Activated T-cell treated with anti-CD3 and anti-CD28 coated beads, Interleukin-2, amount 50 U/mL, for 72 hours (primary cell): ENCODE results near the gene APP. TPM values are rescaled to one million over a fixed set of nuclear protein-coding genes. Genes with fewer than 3 reads are reported as not detected.
A peak's percentile ranks its signal among the peaks of the same experiment; 100 is the strongest.

Source experiments
- ATAC-seq, 2 donors: fragments of 150-1000 bp; cut with Tn5 transposase; replicated peaks in 1 of 2; 2 replicates each; pipeline ENCODE4 v1.10.0; 2021; ENCODE audit warnings: moderate library complexity in 2 of 2, mild to moderate bottlenecking in 1 of 2
- DNase-seq, 2 donors: peaks; one replicate each; pipeline ENCODE4 v3.0.0; 2021 to 2022; ENCODE audit warnings: mixed read lengths in 1 of 2
- H3K27ac Mint-ChIP-seq: one replicate; pipeline ENCODE4 v1.8.0; 2022; ENCODE audit warnings: mild to moderate bottlenecking, moderate library complexity, mixed read lengths
- H3K27me3 Mint-ChIP-seq: one replicate; pipeline ENCODE4 v1.8.0; 2022; ENCODE audit warnings: low read depth, mixed read lengths
- H3K36me3 Mint-ChIP-seq, 2 donors: one replicate each; pipeline ENCODE4 v1.8.0; 2022; ENCODE audit warnings: mixed read lengths in 2 of 2, mild to moderate bottlenecking in 1 of 2; ENCODE audit not compliant: insufficient read depth in 2 of 2
- H3K4me1 Mint-ChIP-seq: one replicate; pipeline ENCODE4 v1.8.0; 2022; ENCODE audit warnings: low read depth, mixed read lengths
- H3K4me3 Mint-ChIP-seq, 2 donors: one replicate each; pipeline ENCODE4 v1.8.0; 2022; ENCODE audit warnings: mild to moderate bottlenecking in 2 of 2, mixed read lengths in 2 of 2, moderate library complexity in 2 of 2
- H3K9me3 Mint-ChIP-seq, 2 donors: one replicate each; pipeline ENCODE4 v1.8.0; 2022; ENCODE audit warnings: mixed read lengths in 2 of 2
- total RNA-seq, 2 donors: library from RNA; stranded (reverse); gene quantifications; one replicate each; pipeline ENCODE4 v1.2.3, GENCODE V29; 2022

Gene APP
- total RNA-seq, 2 donors from 2014 or later: 37.2 to 45.0 TPM

- DNase-seq: no peak
- Mint-ChIP-seq H3K4me3 (no peak overlapping the region), H3K9me3 (no peaks in the 10 kb centered on the region), H3K27ac (no peak overlapping the region), H3K4me1 (no peaks in the 10 kb centered on the region), H3K27me3 (no peaks in the 10 kb centered on the region), H3K36me3 (no peaks in the 10 kb centered on the region)
- ATAC-seq: no peak
These were observed 307.5 kb downstream of the APP start for GRCh38 chr21:25863031-25863430.

- no peaks in the 10 kb centered on the region for H3K4me1 Mint-ChIP-seq
- H3K9me3 Mint-ChIP-seq: no peaks in the 10 kb centered on the region
- ATAC-seq (peak in 1 of 2 donors; percentile 30), DNase-seq (peak; percentile 26 to 27)
- no peak overlapping the region for H3K4me3 Mint-ChIP-seq
- no peaks in the 10 kb centered on the region for H3K36me3 Mint-ChIP-seq
- no peak overlapping the region for H3K27ac Mint-ChIP-seq
- no peaks in the 10 kb centered on the region for H3K27me3 Mint-ChIP-seq
These were observed 308.0 kb downstream of the APP start for GRCh38 chr21:25862596-25862995.

- Mint-ChIP-seq H3K27me3 (no peaks in the 10 kb centered on the region), H3K4me1 (no peaks in the 10 kb centered on the region), H3K9me3 (no peaks in the 10 kb centered on the region), H3K36me3 (no peaks in the 10 kb centered on the region), H3K27ac (no peak overlapping the region), H3K4me3 (no peak overlapping the region)
- no peak for DNase-seq
- no peak for ATAC-seq
These were observed 308.5 kb downstream of the APP start for GRCh38 chr21:25862112-25862511.

- Mint-ChIP-seq H3K27ac (no peak overlapping the region), H3K4me1 (no peaks in the 10 kb centered on the region), H3K36me3 (no peaks in the 10 kb centered on the region), H3K4me3 (no peak overlapping the region), H3K27me3 (no peaks in the 10 kb centered on the region), H3K9me3 (no peaks in the 10 kb centered on the region)
- no peak for ATAC-seq
- no peak for DNase-seq
These were observed 311.2 kb downstream of the APP start for GRCh38 chr21:25859235-25859929.

GRCh38 chr21:25858325-25858724 lies 312.2 kb downstream of the APP start:
- no peaks in the 10 kb centered on the region for H3K4me1 Mint-ChIP-seq
- ATAC-seq (no peak), DNase-seq (no peak)
- H3K36me3 Mint-ChIP-seq: no peaks in the 10 kb centered on the region
- H3K27ac Mint-ChIP-seq: no peak overlapping the region
- H3K4me3 Mint-ChIP-seq: no peak overlapping the region
- H3K27me3 Mint-ChIP-seq: peaks cover 5% of the 10 kb centered on the region
- H3K9me3 Mint-ChIP-seq: no peaks in the 10 kb centered on the region

GRCh38 chr21:25857308-25858074 lies 313.1 kb downstream of the APP start:
- Mint-ChIP-seq H3K9me3 (no peaks in the 10 kb centered on the region), H3K4me3 (no peak overlapping the region), H3K36me3 (no peaks in the 10 kb centered on the region), H3K4me1 (no peaks in the 10 kb centered on the region), H3K27me3 (peaks cover 10% of the 10 kb centered on the region), H3K27ac (no peak overlapping the region)
- DNase-seq: no peak
- no peak for ATAC-seq

- DNase-seq: no peak
- H3K36me3 Mint-ChIP-seq: no peaks in the 10 kb centered on the region
- no peaks in the 10 kb centered on the region for H3K9me3 Mint-ChIP-seq
- peaks cover 11% of the 10 kb centered on the region for H3K27me3 Mint-ChIP-seq
- H3K27ac Mint-ChIP-seq: no peak overlapping the region
- H3K4me1 Mint-ChIP-seq: no peaks in the 10 kb centered on the region
- no peak overlapping the region for H3K4me3 Mint-ChIP-seq
- ATAC-seq: no peak
These were observed 315.0 kb downstream of the APP start for GRCh38 chr21:25855576-25855975.

GRCh38 chr21:25850126-25850842 lies 320.3 kb downstream of the APP start:
- peaks cover 12% of the 10 kb centered on the region for H3K27me3 Mint-ChIP-seq
- DNase-seq: no peak
- H3K4me1 Mint-ChIP-seq: no peaks in the 10 kb centered on the region
- no peak overlapping the region for H3K4me3 Mint-ChIP-seq
- H3K9me3 Mint-ChIP-seq: peaks cover 3 to 10% of the 10 kb centered on the region in 2 donors
- no peak for ATAC-seq
- H3K27ac Mint-ChIP-seq: no peak overlapping the region
- peaks cover 6 to 10% of the 10 kb centered on the region in 2 donors for H3K36me3 Mint-ChIP-seq

- DNase-seq (no peak), ATAC-seq (no peak)
- Mint-ChIP-seq H3K4me1 (no peaks in the 10 kb centered on the region), H3K36me3 (peaks cover 6 to 10% of the 10 kb centered on the region in 2 donors), H3K9me3 (peaks cover 3 to 10% of the 10 kb centered on the region in 2 donors), H3K27ac (no peak overlapping the region), H3K4me3 (no peak overlapping the region), H3K27me3 (peaks cover 12% of the 10 kb centered on the region)
These were observed 322.3 kb downstream of the APP start for GRCh38 chr21:25848309-25848708.

GRCh38 chr21:25845729-25846256 lies 324.8 kb downstream of the APP start:
- Mint-ChIP-seq H3K27ac (peak overlapping the region; percentile 92), H3K27me3 (peaks cover 17% of the 10 kb centered on the region), H3K4me3 (peak overlapping the region; percentile 29 to 81), H3K36me3 (peaks cover 6 to 10% of the 10 kb centered on the region in 2 donors), H3K9me3 (peaks cover 3 to 10% of the 10 kb centered on the region in 2 donors), H3K4me1 (no peaks in the 10 kb centered on the region)
- peak; percentile 87 to 92 for ATAC-seq
- peak in 1 of 2 donors; percentile 9 for DNase-seq

- ATAC-seq (no peak), DNase-seq (no peak)
- Mint-ChIP-seq H3K4me3 (no peak overlapping the region), H3K36me3 (peaks cover 3 to 12% of the 10 kb centered on the region in 2 donors), H3K27me3 (peaks cover 17% of the 10 kb centered on the region), H3K9me3 (peaks cover 8 to 15% of the 10 kb centered on the region in 2 donors), H3K4me1 (no peaks in the 10 kb centered on the region), H3K27ac (no peak overlapping the region)
These were observed 327.6 kb downstream of the APP start for GRCh38 chr21:25842925-25843324.

- peaks cover 7% of the 10 kb centered on the region in 2 donors for H3K9me3 Mint-ChIP-seq
- no peaks in the 10 kb centered on the region for H3K4me1 Mint-ChIP-seq
- H3K27ac Mint-ChIP-seq: no peak overlapping the region
- no peak for ATAC-seq
- no peak overlapping the region for H3K4me3 Mint-ChIP-seq
- peaks cover 0 to 5% of the 10 kb centered on the region in 2 donors for H3K36me3 Mint-ChIP-seq
- H3K27me3 Mint-ChIP-seq: peaks cover 10% of the 10 kb centered on the region
- DNase-seq: no peak
These were observed 331.8 kb downstream of the APP start for GRCh38 chr21:25838809-25839208.
